T1000 (cell line): ENCODE results near the gene ADGRV1.

Experiments used
- DNase-seq: peaks from one replicate; lab custom pipeline; 2025; ENCODE audit warnings: mixed read lengths; lab: John Stamatoyannopoulos, UW

ADGRV1 gene

DNA sequence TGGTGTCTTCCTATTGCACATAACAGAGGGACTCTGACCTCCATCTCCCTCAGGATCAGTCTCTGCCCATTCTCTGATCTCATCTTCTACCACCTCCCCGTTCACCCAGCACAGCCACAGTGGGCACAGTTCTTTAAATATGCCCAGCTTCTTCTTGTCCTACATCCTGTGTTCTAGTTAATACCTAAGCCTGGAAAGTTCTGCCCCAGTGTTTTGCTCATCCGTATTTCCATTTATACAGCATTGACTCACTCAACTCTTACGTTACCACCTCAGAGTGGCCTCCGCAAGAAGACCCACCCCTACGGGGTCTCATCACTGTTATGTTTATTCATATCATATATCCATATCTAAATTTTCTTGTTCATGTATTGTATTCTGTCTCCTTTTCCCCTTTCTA, 315.5 kb downstream of the ADGRV1 start:
- no peak for DNase-seq

DNA sequence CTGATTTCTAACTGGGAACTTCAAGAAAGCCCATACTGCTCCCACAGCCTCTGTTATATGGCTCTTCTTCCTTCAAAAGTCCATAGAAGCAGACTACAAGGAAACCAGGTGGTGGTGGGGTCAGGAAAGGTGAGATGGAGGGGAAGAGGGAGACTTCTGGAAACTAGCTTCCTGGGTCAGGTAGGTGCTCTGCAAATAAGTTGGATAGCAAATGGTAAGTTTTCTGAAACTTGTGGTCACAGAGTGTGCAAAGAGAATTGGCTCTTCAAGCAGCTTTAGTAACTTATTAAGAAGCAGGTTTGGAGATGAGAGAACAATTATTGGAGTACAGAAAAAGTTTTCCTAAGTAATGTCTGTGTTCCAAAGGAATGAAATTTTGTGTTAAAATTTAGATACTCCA, 316.9 kb downstream of the ADGRV1 start:
- no peak for DNase-seq

DNA sequence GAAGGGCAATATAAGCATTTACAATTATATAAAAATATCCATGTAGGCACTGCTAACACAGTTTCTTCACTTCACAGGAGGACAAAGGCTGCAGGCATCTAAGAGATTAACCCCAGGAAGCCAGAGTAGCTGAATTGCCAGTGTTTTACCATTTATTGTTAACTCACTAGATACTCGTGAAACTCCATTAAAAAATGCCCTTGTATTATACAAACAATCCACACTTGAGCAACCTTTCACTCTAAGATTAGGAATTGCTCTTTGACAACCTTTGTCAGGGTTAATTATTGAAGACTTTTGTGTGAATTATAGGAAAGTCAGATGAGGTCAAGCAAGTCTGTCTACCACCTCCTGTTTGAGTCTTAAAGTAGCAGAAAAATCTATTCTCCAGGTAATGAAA, 317.8 kb downstream of the ADGRV1 start:
- DNase-seq = no peak

DNA sequence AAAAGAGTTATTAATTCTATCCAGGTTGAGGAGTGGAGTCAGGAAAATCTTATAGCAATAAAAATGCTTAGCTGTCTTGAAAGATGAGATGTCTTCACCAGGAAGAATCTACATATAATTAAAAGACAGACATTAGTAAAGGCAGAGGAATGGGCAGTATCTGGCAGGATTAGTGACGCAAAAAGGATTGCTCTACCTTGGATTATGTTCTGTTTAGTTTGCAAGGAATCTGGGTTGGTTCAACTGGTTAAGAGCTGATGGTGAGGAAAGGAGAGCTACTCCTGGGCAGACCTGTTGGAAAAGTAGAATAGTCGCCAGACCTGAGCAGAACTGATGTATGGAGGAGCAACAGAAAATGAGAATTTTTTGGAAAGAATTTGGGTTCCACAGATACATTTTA, 318.5 kb downstream of the ADGRV1 start:
- DNase-seq = no peak

DNA sequence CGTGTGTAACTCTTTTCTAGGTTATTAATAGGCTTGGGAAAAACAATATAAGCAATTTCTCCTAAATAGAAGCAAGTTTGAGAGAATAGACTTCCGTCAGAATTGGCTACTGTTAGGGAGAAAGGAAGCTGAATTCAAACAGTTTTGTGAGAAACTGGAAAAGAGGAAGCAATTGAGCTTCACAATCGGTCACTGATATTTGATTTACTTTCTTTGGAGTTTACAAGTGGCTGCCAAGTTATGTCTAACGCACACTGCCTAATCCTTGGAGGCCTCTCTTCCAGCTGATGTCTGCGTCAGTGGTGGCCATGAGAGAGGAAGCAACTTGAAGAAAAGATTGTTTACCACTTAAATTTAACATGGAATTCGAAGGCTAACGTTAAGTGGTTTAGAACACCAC, 319.5 kb downstream of the ADGRV1 start:
- no peak for DNase-seq

DNA sequence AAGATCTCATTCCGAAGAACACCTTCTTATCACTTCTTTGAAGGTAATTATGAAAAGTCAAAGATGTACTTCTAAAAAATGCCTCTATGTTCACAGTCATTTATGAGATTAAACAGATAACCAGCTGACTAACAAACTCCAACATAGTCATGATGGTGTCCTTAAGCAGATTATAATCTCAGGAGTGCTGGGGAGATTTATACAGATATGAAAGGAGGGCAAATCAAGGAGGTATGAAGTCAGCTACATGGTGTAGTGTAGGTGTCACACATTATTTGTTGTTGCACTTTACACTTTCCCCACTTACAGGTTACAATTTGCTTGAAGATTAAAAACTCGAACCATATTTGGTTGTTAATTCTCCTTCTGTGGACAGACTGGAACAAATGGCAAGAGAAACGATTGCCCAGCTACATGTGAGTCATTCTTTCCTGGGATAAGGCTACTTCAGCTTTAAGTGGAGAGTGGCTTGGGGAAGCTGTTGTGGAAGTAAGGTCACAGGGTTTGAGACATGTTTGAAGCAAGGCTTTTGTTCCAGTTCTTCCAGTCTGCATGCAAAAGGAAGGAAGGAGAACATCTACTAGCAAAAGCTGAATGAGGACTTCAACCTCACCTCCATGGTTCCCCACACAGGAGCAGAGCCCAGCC, 320.1 kb downstream of the ADGRV1 start:
- DNase-seq = no peak

DNA sequence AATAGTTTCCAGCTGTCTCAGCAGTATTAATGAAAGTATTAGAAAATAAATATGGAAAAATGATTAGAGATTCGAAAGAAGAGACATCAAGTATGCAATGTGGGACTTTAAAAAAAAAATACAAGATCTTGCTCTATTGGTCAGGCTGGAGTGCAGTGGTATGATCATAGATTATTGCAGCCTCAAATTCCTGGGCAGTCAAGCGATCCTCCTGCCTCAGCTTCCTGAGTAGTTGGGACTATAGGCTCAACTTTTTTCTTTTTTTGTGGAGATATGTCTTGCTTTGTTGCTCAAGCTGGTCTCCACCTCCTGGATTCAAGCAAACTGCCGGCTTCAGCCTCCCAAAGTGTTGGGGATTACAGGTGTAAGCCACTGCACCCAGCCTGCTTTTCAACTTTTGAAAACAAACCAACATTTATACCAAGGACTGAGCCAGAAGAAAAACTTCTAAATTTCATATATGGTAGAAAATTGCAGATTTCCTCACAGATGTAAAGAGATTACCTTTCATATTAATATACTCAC, 323.1 kb downstream of the ADGRV1 start:
- no peak for DNase-seq

DNA sequence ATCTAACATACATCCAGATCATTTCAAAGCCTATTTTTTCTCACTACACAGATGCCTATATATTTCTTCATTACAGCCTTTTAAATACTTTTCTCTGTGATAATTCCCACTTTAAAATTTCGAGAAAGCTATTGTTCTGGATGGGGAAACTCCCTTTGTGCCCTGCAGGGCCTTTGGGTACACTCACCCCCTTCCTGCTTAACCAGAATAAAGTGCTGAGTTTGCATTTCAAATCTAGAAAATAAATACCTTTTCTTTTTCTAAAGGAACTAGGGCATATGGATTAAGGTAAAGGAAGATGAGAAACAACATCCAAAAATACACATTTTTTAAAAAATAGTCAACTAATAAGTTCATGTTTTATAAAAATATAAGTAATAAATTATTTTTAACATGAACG, 323.9 kb downstream of the ADGRV1 start:
- no peak for DNase-seq

DNA sequence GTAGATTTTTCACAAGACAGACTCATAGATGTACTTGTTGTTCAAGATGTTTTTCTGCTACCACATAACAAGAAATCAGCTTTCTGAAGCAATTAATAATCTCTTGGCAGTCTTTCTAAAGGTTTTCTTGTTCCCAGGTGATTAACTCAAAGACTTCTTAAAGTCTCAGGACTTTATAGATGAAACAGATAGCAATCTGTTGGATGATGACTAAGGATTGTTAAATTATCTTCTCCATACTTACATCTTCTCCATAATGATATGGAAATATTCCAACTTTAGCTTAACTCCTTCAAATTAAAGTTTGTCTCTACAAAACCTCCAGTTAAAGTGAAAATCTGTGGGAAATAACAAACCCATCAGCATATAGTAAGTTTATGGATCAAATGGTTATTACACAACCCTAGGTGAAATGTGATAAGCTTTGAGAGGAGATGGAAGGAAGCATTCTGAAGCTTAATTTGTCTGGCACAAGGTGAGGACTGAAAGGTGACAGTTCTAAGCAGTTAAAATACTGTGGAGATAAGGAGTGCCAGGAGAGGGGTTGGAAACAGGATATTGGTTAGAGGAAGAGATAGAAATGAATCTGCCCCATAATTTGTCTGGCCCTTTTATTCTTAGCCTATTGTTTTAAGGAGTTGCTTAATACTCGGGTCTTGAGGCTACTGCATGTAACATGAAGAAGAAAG, 326.7 kb downstream of the ADGRV1 start:
- no peak for DNase-seq

DNA sequence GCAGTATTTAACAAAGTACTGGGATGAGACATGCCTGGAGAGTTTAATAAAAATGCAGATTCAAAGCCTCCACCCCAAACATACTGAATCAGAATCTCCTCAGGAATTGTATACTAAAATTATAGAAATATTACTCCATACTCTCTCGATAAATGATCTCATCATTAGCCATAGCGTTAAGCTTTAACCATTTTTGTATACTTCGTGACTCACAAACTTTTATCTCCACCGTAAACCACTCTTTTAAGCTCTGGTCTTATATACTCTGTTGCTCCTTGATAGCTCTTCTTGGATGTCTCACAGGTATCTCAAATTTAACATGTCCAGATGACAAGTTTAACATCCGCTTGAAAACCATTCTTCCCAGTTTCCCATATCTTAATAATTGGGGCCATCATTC, 327.8 kb downstream of the ADGRV1 start:
- DNase-seq = no peak

DNA sequence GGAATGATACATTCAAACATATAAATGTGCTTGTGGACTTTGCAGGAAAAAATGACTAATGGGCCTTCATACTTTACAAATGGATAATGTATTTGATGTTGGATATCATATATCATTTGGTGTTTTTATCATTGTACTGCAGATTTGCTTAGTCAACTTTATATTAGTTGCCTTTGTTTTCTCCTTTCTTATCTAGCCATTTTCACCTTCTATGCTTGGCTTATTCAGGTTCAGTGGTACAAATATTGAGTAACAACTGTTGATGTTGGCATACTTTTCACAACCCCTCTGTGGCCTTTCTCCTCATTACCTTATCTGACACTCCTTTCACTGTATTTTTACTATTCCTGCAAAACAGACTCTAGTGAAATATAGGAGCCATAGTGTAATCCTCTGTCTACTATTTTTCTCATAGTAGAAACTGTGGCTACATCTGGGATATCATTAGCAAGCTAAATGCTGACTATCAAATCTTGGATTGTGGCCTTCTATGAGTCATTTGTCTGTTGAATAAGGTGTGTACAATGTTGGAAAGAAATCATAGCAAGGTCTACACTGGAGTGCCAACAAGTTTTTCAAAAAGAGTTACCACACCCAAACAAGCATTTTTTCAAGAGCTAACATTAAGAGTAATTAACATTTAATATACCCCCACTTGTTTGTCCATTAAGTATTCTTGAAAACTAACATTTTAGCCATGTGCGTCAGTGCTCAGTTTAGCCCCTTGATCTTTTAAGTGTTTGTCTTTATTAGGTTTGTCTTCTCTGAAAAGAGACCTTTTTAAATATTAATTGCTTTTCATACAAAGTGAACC, 330.1 kb downstream of the ADGRV1 start:
- no peak for DNase-seq

DNA sequence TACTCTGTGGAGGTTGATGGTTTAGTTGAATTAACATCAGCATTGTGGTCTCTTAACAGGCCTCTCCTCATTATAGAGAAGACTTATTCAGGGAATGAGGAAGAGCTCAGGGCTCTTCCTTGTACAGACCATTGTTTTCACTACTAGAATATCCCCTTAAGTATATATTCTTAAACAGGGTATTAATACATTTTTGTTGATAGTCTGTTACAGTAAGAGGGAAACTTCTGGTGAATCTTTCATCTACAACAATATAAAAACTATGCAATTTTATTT, 330.7 kb downstream of the ADGRV1 start:
- no peak for DNase-seq

DNA sequence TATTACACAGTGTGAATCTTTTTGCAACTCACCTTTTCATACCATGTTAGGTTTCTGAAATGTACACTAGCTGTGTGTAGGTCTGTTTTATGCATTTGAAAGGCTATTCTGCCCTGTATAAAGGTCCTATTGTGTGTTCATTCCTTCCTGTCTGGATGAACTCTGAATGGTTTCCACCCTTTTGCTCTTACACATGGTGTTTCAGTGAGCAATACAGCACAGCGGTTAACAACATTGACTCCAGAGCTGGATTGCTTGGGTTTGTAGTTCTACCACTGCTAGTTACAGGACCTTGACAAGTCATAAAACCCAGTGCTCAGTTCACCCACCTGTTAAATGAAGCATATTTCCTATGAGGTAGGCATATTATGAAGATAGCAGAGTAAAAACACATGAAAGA, 331.6 kb downstream of the ADGRV1 start:
- no peak for DNase-seq

DNA sequence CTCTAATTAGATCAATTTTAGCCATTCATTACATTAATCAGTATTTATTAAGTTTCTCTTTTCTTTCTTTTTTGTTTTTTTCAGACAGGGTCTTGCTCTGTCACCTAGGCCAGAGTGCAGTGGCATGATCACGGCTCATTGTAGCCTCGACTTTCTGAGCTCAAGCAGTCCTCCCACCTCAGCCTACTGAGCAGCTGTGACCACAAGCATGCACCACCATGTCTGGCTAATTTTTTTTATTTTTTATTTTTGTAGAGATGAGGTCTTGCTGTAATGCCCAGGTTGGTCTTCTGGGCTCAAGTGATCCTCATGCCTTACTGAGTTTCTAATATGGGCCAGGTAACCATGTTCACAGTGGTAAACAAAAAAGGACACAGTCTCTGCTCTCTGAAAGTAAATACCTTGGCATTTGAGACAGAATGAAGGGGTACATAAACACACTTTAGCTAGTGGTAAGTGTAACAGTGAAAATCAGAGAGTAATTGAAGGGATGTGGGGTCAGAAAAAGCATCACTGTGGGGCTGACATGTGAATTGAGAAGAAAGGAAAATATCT, 336.3 kb downstream of the ADGRV1 start:
- DNase-seq = no peak

DNA sequence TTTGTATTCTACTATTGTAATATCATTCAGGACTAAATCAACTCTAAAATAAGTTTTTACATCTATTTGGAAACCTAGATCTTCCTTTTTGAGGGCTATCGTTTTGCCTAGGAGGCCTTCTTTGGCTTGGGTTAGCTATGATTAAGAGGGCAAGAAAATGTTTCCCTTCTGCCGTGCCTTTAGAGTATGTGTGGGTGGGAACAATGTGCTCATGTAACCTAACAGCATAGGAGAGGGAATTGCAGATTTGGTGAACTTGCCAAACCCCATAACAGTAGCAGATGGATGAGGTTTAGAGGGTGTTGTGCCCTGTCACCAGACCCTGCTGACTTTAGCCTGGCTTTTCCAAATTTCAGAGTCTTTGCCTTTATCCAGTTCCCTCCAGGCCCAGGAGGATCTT, 339.0 kb downstream of the ADGRV1 start:
- no peak for DNase-seq

DNA sequence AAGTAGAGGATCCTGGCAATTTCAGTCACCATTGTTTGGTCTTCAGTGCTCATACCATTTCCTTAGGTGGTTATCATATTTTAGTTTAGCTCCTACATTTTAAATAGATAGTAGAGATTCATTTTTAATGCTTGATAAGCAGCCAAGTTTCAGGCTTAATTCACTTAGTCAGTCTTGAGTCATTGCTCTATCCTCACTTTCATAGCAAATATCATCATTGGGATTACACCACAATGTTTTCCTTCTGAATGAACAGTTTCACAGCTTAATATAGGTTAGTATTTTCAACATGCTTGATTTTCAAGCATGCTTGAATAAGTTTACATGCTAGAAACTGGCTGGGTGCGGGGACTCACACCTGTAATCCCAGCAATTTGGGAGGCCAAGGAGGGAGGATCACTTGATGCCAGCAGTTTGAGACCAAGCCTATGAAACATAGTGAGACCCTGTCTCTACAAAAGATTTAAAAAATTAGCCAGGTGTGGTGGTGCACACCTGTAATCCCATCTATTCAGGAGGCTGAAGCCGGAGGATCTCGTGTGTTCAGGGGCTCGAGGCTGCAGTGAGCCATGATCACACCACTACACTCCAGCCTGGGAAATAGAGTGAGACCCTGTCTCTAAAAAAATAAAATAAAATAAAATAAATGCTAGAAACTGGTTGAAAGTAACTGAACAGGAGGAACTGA, 339.9 kb downstream of the ADGRV1 start:
- no peak for DNase-seq

DNA sequence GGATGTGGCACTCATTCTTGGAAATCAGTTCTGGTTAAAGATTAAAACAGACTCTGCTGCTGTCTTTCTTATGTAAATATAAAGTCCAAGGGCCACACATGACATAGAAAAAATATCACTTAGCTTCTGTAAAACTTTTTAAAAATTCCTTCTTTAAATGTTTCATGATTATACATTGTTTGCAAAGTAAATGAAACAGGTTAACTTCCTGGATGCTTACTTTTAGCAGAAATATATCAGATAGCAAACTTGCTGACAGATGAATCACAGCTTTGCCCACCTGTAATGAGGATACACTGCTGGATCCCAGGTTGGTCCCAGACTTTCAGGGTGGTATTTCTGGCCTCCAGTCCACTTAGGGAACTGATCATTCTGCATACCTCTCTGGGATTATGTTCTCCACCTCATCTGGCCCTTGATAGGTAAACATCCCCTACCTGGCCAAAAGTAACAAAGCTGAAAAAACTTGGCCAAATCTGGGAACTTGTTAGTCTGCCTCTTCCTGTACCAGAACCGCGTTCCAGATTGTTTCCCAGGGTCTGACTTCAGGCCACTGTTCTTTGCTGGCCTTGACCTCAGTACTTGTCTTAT, 340.5 kb downstream of the ADGRV1 start:
- DNase-seq = no peak

DNA sequence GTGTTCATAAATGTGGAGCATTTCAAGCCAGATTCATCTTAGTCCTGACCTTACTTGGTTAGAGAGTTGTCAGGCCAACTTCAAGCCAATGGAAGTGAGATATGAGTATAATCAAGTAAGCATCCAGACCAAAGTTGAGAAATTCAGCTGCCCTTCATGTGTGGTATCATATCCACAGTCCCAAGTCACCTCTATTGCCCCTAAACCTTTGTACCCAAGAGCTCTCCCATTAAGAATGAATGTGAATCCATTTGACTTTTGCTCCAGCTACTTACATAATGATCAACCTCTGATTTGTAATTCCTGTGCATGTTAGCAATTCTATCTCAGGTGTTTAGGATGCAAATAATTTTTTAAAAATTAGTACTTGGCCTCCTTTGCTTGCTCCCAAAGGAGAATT, 342.7 kb downstream of the ADGRV1 start:
- no peak for DNase-seq

DNA sequence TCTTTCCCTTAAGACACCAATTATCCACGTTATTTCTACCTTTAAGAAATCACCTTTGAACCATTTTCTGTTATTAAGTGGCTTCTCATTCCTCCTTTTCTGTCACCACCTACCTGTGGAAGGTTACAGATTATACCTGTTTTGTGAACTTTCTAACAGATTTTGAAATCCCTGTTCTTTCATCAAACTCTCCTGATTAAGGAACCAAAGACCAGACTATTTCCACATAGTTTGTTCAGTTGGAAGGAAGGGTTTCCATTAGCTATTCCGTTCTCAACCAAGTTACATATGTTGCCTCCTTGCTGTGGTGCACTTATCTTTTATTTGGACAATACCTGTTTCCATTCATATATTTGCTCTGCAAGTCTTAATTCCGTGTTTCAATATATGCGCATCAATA, 343.6 kb downstream of the ADGRV1 start:
- DNase-seq = no peak

DNA sequence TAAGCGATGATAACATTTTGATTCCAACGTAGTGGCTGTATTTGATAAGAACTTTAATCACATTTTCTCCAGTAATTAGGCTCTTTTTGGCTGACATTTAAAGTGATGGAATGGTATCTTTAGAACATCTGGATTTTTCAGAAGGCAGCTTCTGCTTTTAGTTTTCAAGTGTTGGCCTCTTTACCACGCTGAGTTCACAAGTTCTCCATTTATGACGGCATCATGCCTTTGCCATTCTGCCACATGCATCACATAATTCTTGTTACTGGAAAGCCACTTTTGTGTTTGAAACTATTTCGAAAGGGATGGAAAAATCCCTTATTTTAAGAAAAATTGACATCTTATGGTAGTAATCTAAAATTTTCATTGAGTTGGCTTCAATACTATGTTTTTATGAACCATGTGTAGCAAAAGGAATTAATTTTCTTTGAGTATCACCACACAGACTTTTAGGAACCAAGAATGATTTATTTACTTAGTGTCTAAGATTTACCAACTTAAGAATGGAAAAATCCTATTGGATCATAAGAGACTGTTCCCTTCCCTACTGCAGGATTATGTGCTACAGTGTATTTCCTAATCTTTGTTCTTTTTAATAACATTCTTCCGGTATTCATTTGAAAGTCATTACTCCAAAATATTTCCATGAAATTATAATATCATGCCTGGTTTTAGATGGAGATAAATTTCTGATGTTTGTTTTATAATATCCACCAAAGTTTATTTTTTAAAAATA, 344.2 kb downstream of the ADGRV1 start:
- no peak for DNase-seq

DNA sequence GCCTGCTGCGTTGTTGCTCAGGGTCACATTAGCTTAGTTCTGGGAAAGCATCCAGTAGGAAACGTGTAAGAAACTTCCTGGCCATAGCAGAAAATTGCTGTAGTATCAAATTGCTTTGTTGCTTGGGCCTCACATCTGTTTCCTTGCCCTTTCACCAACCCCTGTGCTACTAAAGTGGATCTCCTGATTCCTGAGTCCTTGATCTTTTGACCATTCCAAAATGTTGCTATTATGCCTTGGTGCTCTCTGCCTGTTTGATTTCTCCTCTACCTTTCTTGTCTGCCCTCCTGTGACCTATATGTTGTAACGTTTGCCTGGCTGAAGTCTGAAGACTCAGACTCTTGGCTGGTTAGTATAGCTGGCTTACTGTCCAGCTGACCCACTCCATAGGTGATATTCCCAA, 350.5 kb downstream of the ADGRV1 start:
- no peak for DNase-seq
